HCT116 (cell line): ENCODE results near the gene TDRD10.

Source experiments
- CEBPB ChIP-seq: IDR thresholded peaks from 2 replicates; pipeline ENCODE4 v1.6.1; 2012; ENCODE audit warnings: low read depth
- EZH2 ChIP-seq: fragments of 200-600 bp; sonication (generic); IDR thresholded peaks from 2 replicates; pipeline ENCODE4 v1.6.1; 2017; ENCODE audit warnings: antibody characterized with exemption, mixed run types
- EZH2phosphoT487 ChIP-seq: fragments of 200-600 bp; IDR thresholded peaks from 2 replicates; pipeline ENCODE4 v1.6.1; 2018; ENCODE audit warnings: antibody characterized with exemption, borderline replicate concordance
- JUND ChIP-seq: IDR thresholded peaks from 2 replicates; pipeline ENCODE4 v1.6.1; 2012
- MAX ChIP-seq: IDR thresholded peaks from 2 replicates; pipeline ENCODE4 v1.6.1; 2012
- POLR2A ChIP-seq: IDR thresholded peaks from 2 replicates; pipeline ENCODE4 v1.7.0; 2011; ENCODE audit warnings: borderline replicate concordance; ENCODE audit not compliant: insufficient read depth, insufficient read length; ENCODE audit errors: extremely low read depth
- POLR2AphosphoS5 ChIP-seq: IDR thresholded peaks from 2 replicates; pipeline ENCODE4 v1.6.1; 2011; ENCODE audit warnings: mild to moderate bottlenecking, low read depth, low read length, moderate library complexity
- SIN3A ChIP-seq: IDR thresholded peaks from 2 replicates; pipeline ENCODE4 v1.6.1; 2012; ENCODE audit warnings: low read depth
- TCF7L2 ChIP-seq: IDR thresholded peaks from 2 replicates; pipeline ENCODE4 v1.7.0; 2011; ENCODE audit warnings: borderline replicate concordance, inconsistent platforms; ENCODE audit not compliant: insufficient read depth, insufficient read length; ENCODE audit errors: extremely low read depth
- YY1 ChIP-seq: IDR thresholded peaks from 2 replicates; pipeline ENCODE4 v1.6.1; 2011; ENCODE audit warnings: low read length, low read depth, moderate library complexity, mild to moderate bottlenecking; ENCODE audit not compliant: insufficient replicate concordance; ENCODE audit errors: extremely low read depth
- ZNF274 ChIP-seq: fragments of 200-500 bp; sonication (Bioruptor generic); IDR thresholded peaks from 2 replicates; pipeline ENCODE4 v1.6.1; 2014; ENCODE audit warnings: mild to moderate bottlenecking, low read depth, low read length, inconsistent platforms
- TF ChIP-seq, protein P1 (sequence below), 3 experiments: fragments of 200-600 bp in 1 of 3; sonication (generic) in 1 of 3; IDR thresholded peaks in 2 of 3; conservative IDR thresholded peaks in 1 of 3; 2 replicates each; pipeline ENCODE4 v1.5.1; 2012 to 2017; ENCODE audit warnings: low read depth in 2 of 3, low read length in 2 of 3, antibody characterized with exemption in 1 of 3, borderline replicate concordance in 1 of 3, control low read depth in 1 of 3, mild to moderate bottlenecking in 1 of 3, mixed read lengths in 1 of 3, mixed run types in 1 of 3, moderate library complexity in 1 of 3; ENCODE audit not compliant: insufficient read depth in 1 of 3
- TF ChIP-seq, protein P2 (sequence below): IDR thresholded peaks from 2 replicates; pipeline ENCODE4 v1.6.1; 2012

DNA sequence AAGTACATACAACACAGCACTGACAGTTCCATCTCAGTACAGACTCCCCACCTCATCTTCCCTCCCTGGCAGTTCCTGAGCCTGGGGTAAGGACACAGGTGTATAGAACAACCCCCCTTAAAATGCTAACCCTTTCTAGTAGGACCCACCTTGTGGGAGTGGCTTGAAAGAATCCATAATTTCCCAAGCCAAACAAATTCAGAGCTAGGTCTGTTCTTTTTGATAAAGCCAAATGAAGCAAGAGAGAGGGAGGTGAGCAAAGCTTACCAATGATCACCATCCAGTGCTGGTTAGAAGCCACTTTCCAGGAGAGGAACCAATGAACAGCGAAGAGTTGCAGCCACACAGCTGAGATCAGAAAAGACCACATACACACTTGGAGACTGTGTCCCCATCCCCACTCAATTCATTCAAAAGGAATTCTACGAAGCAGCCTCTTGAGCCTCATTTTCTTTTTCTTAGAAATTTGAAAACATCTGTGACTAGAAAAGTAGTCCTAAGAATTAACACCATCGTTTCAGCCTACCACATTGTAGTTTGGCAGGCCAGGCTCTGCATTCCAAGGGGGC lies 47.3 kb downstream of the TDRD10 start:
- TF ChIP-seq, protein P1, sequence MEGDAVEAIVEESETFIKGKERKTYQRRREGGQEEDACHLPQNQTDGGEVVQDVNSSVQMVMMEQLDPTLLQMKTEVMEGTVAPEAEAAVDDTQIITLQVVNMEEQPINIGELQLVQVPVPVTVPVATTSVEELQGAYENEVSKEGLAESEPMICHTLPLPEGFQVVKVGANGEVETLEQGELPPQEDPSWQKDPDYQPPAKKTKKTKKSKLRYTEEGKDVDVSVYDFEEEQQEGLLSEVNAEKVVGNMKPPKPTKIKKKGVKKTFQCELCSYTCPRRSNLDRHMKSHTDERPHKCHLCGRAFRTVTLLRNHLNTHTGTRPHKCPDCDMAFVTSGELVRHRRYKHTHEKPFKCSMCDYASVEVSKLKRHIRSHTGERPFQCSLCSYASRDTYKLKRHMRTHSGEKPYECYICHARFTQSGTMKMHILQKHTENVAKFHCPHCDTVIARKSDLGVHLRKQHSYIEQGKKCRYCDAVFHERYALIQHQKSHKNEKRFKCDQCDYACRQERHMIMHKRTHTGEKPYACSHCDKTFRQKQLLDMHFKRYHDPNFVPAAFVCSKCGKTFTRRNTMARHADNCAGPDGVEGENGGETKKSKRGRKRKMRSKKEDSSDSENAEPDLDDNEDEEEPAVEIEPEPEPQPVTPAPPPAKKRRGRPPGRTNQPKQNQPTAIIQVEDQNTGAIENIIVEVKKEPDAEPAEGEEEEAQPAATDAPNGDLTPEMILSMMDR (IDR thresholded peaks at IDR 0.05 in 2 of 3, conservative IDR thresholded peaks at IDR 0.05 in 1 of 3; ENCODE audit: borderline replicate concordance in 1 of 3, insufficient read depth in 1 of 3, low read depth in 2 of 3, low read length in 2 of 3): no peak
- TF ChIP-seq YY1: no peak
- TF ChIP-seq POLR2AphosphoS5: no peak
- no peak for TF ChIP-seq EZH2phosphoT487
- TF ChIP-seq SIN3A: no peak
- TF ChIP-seq MAX: no peak
- no peak for TF ChIP-seq CEBPB
- TF ChIP-seq, protein P2, sequence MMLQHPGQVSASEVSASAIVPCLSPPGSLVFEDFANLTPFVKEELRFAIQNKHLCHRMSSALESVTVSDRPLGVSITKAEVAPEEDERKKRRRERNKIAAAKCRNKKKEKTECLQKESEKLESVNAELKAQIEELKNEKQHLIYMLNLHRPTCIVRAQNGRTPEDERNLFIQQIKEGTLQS: no peak
- TF ChIP-seq POLR2A: no peak
- no peak for TF ChIP-seq ZNF274
- TF ChIP-seq TCF7L2: no peak
- no peak for TF ChIP-seq EZH2
- TF ChIP-seq JUND: no peak
